ENCODE results near the gene KRTAP10-2. TPM values are rescaled to one million over a fixed set of nuclear protein-coding genes. Genes with fewer than 3 reads are reported as not detected.

Gene KRTAP10-2
- total RNA-seq, 1 experiment from 2014 or later = not detected

DNA sequence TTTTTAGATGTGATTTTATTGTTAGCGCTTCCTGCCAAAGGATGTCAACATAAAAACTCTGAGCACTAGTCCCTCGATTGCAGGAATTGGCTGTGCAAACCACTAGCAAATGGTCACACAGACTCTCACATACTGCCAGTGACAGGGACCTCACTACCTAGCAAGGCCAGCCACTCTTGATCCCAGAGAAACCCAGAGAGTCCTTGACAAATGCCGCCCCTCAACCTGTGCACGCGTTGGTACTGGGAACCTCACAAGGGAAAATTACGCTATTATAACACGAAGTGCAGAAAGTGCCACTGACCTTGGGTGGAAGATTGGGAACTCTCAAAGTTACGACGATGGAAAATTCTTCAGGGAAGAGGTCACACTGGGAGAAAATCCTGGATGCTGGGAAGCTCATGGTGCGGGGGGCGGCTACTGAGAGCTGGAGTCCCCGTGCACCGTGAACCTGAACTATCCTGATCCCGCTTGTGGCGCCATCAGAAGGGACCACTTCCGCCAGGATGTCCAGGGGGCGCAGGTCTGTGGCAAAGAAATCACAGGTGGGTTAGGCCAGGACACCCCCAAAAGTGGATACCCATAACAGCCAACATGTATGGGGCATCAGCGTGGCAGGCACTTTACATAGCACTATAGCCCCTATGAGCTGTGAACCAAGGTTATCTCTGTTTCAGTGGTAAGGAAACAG, 16.3 kb upstream of the KRTAP10-2 start:
- Histone ChIP-seq H2BK20ac (ENCODE audit: low read depth, low read length, poor library complexity, severe bottlenecking) (no peak overlapping the region), H3K18ac (ENCODE audit: insufficient read length, low read depth, low read length) (no peak overlapping the region), H3K79me1 (ENCODE audit: insufficient read depth, low read depth, low read length, poor library complexity, severe bottlenecking) (no peaks in the 10 kb centered on the region), H3K4me1 (ENCODE audit: insufficient read depth, low read length) (no peaks in the 10 kb centered on the region), H4K5ac (ENCODE audit: insufficient read length, low read depth, low read length) (no peak overlapping the region), H2BK15ac (ENCODE audit: low read depth, low read length) (no peak overlapping the region), H4K91ac (ENCODE audit: insufficient read length, low read depth, low read length) (no peak overlapping the region), H3K79me2 (ENCODE audit: insufficient read depth, low read length) (no peaks in the 10 kb centered on the region), H3T11ph (ENCODE audit: low read length) (no peak overlapping the region), H3K14ac (ENCODE audit: insufficient read depth, low read length) (no peak overlapping the region), H2BK120ac (ENCODE audit: low read depth, low read length, poor library complexity, severe bottlenecking) (no peak overlapping the region), H2AFZ (ENCODE audit: low read length) (no peak overlapping the region), H3K23me2 (ENCODE audit: insufficient read length, low read depth, low read length, poor library complexity, severe bottlenecking) (no peaks in the 10 kb centered on the region), H3K4ac (ENCODE audit: low read depth, low read length) (no peak overlapping the region), H3K23ac (ENCODE audit: insufficient read length, low read depth, low read length) (no peak overlapping the region), H2AK5ac (ENCODE audit: insufficient read length, low read length) (no peak overlapping the region), H2BK12ac (ENCODE audit: insufficient read length, low read depth, low read length) (no peak overlapping the region), H3K27me3 (ENCODE audit: insufficient read depth, low read length) (no peaks in the 10 kb centered on the region), H3K4me2 (ENCODE audit: insufficient read depth, insufficient read length, low read length) (no peak overlapping the region), H4K20me1 (ENCODE audit: control insufficient read depth, insufficient read depth, insufficient read length) (no peaks in the 10 kb centered on the region), H2BK5ac (ENCODE audit: insufficient read length, low read length) (no peak overlapping the region), H3K56ac (ENCODE audit: insufficient read length, low read depth, low read length) (no peak overlapping the region), H3K9me3 (ENCODE audit: control insufficient read depth, low read depth, low read length) (no peaks in the 10 kb centered on the region), H4K8ac (replicated peaks; ENCODE audit: insufficient read length, low read depth, low read length) (no peak overlapping the region), H3K27ac (ENCODE audit: insufficient read length, low read depth, low read length) (no peak overlapping the region), H3K9ac (ENCODE audit: extremely low read depth, insufficient read length, low read length) (no peak overlapping the region)
- no peak overlapping the region; a peak in 1 of 7 replicates for H3K27ac Mint-ChIP-seq
- H3K27me3 Mint-ChIP-seq (ENCODE audit: low read depth) = peaks cover 16% of the 10 kb centered on the region
- no peaks in the 10 kb centered on the region for H3K4me1 Mint-ChIP-seq
- peaks cover 19 to 20% of the 10 kb centered on the region in 2 experiments for H3K9me3 Mint-ChIP-seq
- no peak overlapping the region for H3K4me3 Mint-ChIP-seq
- WGBS (ENCODE audit: extremely low coverage, insufficient read length, low lambda C conversion rate) = no CpG with 5 or more reads among the region's 18 CpGs
- H3K36me3 Mint-ChIP-seq (ENCODE audit: insufficient read depth in 1 of 3, low read depth in 3 of 3) = peaks cover 3 to 22% (median 3%) of the 10 kb centered on the region in 3 experiments; a peak in 5 of 7 replicates
- TF ChIP-seq, protein P1, sequence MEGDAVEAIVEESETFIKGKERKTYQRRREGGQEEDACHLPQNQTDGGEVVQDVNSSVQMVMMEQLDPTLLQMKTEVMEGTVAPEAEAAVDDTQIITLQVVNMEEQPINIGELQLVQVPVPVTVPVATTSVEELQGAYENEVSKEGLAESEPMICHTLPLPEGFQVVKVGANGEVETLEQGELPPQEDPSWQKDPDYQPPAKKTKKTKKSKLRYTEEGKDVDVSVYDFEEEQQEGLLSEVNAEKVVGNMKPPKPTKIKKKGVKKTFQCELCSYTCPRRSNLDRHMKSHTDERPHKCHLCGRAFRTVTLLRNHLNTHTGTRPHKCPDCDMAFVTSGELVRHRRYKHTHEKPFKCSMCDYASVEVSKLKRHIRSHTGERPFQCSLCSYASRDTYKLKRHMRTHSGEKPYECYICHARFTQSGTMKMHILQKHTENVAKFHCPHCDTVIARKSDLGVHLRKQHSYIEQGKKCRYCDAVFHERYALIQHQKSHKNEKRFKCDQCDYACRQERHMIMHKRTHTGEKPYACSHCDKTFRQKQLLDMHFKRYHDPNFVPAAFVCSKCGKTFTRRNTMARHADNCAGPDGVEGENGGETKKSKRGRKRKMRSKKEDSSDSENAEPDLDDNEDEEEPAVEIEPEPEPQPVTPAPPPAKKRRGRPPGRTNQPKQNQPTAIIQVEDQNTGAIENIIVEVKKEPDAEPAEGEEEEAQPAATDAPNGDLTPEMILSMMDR (conservative IDR thresholded peaks at IDR 0.05) = no peak
- DNase-seq = no peak
